NCI-H460 (cell line): ENCODE data around the gene PROSER2. TPM values are rescaled to one million over a fixed set of nuclear protein-coding genes. Genes with fewer than 3 reads are reported as not detected.

ENCODE experiments used
- DNase-seq: peaks from one replicate; pipeline ENCODE4 v3.0.0-alpha.2; 2016; ENCODE audit warnings: low read depth; ENCODE audit errors: extremely low read depth
- total RNA-seq: library from RNA; depleted of rRNA; stranded (reverse); fragments of >200 nt; shearing (Covaris generic); gene quantifications from 2 replicates; pipeline ENCODE4 v1.2.3, GENCODE V29; 2014

PROSER2 gene
- total RNA-seq, 1 experiment from 2014 or later: 7.2 TPM

GRCh38 chr10:11861811-11862428, 38.8 kb downstream of the PROSER2 start:
- no peak for DNase-seq

- DNase-seq: no peak
Observed at GRCh38 chr10:11863353-11864109, 40.4 kb downstream of the PROSER2 start.

GRCh38 chr10:11864727-11865126, 41.6 kb downstream of the PROSER2 start:
- DNase-seq: no peak

- DNase-seq: no peak
Observed at GRCh38 chr10:11865561-11865960, 42.4 kb downstream of the PROSER2 start.

GRCh38 chr10:11866199-11866925, 43.2 kb downstream of the PROSER2 start:
- no peak for DNase-seq

GRCh38 chr10:11869219-11869618, 46.1 kb downstream of the PROSER2 start:
- no peak for DNase-seq

- DNase-seq: no peak
Observed at GRCh38 chr10:11869743-11870460, 46.7 kb downstream of the PROSER2 start.

- DNase-seq: no peak
Observed at GRCh38 chr10:11870461-11870780, 47.3 kb downstream of the PROSER2 start.

- no peak for DNase-seq
Observed at GRCh38 chr10:11870900-11871400, 47.8 kb downstream of the PROSER2 start.

GRCh38 chr10:11871466-11871865, 48.3 kb downstream of the PROSER2 start:
- no peak for DNase-seq

GRCh38 chr10:11874568-11875493, 51.7 kb downstream of the PROSER2 start:
- DNase-seq: no peak

GRCh38 chr10:11875494-11876281, 52.5 kb downstream of the PROSER2 start:
- DNase-seq: peak; percentile 91

GRCh38 chr10:11876324-11876723, 53.2 kb downstream of the PROSER2 start:
- DNase-seq: no peak

GRCh38 chr10:11876805-11877590, 53.8 kb downstream of the PROSER2 start:
- DNase-seq: no peak

- no peak for DNase-seq
Observed at GRCh38 chr10:11877591-11877905, 54.4 kb downstream of the PROSER2 start.

GRCh38 chr10:11878776-11879175, 55.6 kb downstream of the PROSER2 start:
- no peak for DNase-seq

GRCh38 chr10:11879387-11880094, 56.4 kb downstream of the PROSER2 start:
- DNase-seq: no peak
